GM18951 (cell line): ENCODE data around the gene CXCR5.

Experiments used
- POLR2A ChIP-seq: IDR thresholded peaks from 4 replicates; pipeline ENCODE4 v1.6.1; 2011; ENCODE audit warnings: mild to moderate bottlenecking; ENCODE audit not compliant: insufficient read length, insufficient read depth; ENCODE audit errors: extremely low read depth
- in situ Hi-C: fragments of 300-500 bp; cut with MboI; formaldehyde crosslinking; loops from one replicate; pipeline ENCODE4 v1.12.0; 2022; ENCODE audit warnings: low sequenced_read_pairs, mixed read lengths, inconsistent platforms; ENCODE audit not compliant: unreplicated experiment

CXCR5 gene

DNA sequence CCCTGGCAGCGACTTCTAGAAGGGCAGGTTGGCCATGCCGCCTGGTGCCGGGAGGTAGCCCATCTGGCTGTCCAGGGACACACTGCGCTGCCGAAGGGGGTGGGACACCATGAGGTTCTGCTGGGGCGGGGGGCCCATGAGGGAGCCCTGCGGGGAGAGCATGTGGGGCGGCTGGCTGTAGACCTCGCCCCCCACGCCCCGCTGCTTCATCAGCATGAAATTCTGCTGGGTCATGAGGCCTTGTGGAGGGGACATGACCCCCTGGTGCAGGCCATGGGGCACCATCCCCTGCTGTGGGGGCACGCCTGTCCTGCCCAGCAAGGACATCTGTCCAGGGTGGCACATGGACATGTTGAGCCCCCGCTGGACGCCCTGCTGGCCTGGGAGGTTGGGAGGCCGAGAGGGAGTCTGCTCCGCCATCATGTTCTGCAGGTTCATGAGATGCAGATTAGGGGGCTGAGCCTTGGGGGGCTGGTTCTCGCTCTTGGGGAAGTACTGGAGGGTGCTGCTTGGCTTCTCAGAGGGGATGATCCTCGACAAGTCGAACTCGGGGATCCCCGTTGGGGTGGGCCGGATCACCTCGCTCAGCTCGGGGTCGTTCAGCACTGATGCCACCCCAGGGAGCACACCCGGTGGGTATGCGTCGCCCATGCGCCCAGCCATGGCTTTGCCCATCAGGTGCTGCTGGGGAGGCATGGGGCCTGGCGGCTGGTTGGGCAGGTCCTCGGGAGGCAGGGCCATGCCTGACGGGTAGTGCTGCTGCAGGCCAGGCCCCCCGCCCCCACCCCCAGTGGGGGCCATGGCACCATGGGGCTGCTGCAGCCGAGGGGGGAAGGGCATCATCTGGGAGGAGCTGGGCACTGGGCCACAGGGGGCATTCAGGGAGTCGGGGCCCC, 15.0 kb downstream of the CXCR5 start:
- no peak for TF ChIP-seq POLR2A
- in situ Hi-C loops = no loop called here

DNA sequence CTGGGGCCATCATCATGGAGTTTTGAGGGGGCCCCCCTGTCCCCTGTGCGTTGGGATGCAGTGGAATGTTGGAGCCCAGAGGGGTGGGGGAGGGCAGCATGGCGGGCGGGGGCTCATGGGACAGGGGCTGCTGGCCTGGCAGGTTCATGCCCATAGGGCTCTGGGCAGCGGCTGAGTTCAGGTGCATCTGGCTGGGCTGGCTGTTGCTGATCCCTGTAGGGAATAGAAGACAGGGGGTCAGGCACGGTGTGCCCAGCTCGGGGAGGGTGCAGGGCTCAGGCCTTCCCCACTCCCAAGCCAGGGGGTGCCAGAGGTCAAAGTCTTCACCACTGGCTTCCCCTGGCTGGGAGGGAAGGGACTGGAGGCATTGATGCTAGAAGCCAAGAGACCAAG, 15.6 kb downstream of the CXCR5 start:
- in situ Hi-C loops = no loop called here
- no peak for TF ChIP-seq POLR2A

GRCh38 chr11:118899706-118900360, 16.1 kb downstream of the CXCR5 start:
- in situ Hi-C loops = loop anchor here (10.0 kb wide), 1 partner anchor 55 kb away; the partner anchor contains the start of gene UPK2
- no peak for TF ChIP-seq POLR2A

GRCh38 chr11:118900535-118901384, 17.1 kb downstream of the CXCR5 start:
- in situ Hi-C loops = loop anchor here (10.0 kb wide), 1 partner anchor 54 kb away; the partner anchor contains the start of gene UPK2
- TF ChIP-seq POLR2A = no peak

DNA sequence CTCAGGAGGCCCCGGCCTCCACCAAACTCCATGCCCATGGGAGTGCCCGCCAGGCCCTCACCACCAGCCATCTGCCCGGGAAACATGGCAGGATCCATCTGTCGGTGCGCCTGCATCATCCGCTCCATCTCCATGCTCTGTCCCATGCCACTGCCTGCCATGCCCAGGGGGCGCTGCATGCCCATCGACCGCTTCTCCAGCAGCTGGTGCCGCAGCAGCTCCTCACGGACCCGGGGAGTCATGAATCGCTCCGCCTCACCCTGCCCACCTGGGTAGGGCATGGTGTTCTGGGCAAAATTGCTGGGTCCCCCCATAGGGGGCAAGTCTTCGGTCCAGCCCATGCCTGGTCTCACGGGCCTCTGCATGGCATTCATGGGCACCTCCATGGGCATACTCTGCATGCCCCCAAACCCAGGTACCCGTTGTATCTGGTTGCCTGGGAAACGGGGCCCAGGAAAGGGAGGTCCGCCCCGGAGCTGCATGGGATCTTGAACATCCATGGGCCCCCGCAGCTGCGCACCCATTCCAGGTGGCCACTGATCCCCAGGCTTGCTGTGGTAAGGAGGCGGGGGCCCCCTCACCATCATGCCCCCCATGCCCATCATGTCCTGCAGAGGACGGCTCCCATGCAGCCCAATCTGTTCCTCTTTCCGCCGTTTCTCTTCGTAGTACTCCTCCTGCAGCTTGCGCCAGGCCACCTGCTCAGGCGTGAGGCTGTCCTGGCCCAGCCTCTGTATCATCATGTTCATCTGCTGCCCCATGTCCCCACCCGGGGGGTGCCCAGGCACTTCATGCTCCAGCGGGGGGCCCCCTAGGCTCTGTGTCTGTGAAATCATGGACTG, 18.0 kb downstream of the CXCR5 start:
- TF ChIP-seq POLR2A = no peak
- in situ Hi-C loops = loop anchor here (10.0 kb wide), 1 partner anchor 53 kb away; the partner anchor contains the start of gene UPK2

- in situ Hi-C loops = loop anchor here (10.0 kb wide), 1 partner anchor 52 kb away; the partner anchor contains the start of gene UPK2
- no peak for TF ChIP-seq POLR2A
These were observed 18.9 kb downstream of the CXCR5 start for GRCh38 chr11:118902336-118903203.

DNA sequence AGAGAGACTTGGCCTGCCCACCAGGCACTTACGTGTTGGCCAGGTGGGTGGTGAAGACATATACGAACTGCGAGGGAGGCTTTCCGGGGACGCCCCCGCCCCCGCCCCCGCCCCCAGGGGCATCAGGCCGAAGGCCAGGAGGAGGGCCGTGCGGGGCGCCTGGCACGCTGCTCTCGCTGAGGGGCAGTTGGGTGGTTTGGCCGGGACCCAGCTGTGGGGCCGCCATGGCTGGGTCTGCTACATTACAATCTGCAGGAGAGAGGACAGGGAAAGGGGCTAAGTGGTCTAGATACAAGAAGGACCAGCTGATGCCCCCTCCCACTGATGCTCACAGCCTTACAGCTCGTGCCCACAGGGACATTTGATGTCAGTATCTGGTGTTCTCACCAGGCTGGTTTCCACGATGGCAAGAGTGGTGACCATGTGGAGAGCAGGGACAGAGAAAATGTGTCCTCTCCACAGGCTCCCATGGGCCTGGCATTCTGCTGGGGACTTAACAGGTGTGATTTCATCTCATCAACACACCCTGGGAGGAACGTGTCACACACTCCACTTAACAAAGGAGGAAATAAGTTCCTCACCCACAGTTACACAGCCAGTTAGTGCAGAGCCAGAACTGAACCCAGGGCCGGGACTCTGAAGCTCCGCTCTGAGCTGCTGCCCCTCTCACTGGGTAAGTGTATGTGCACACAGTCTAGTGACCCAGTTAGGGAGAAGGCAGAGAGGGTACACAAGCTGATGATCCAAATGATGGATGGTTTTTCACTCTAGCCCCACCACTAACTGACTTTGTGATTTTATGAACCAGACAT, 19.7 kb downstream of the CXCR5 start:
- in situ Hi-C loops = loop anchor here (10.0 kb wide), 1 partner anchor 51 kb away; the partner anchor contains the start of gene UPK2
- TF ChIP-seq POLR2A = no peak

DNA sequence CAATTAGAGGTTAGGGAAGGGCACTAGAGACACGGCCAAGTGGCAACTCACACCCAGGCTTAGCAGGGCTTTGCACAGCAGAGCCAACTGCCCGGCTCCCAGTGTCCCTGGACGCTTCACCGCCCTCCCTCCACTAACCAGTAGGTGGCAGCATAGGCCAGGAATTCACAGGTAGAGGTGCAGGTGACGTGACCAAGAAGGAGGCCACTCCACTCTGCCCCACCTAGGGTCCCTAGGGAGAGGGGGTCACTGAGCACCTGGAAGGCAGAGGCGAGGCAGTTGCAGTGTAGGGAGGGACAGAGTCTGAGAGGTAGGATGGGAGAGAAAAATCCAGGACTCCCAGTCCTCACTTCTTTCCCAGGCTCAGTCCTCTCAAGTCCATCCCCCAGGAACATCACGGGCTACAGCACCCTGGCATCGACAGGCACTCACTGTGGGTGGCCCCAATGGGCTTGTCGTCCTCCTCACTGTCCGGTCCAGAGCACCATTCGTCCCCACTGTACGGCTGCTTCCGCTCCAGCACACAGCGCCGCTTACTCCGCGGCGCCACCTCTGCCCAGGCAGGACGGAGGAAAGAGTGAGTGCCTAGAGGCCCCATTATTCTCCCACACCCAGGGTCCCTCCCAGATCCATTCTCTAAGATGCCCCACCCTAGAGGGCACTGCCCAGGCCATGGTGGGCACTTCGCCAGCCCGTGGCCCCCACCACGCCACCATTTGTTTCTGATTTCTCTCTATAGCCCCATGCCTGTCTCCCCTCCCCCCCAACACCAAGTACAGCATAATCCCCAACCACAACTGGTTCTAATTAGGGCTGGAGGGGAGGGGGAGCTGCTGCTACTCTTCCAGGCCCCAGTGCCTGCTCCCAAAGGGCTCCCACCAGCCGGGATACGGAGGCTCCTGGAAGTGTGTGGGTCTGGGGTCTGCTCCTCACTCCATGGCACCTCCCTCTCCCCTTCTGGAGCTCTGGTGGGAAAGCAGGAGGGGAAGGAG, 23.7 kb downstream of the CXCR5 start:
- no peak for TF ChIP-seq POLR2A
- in situ Hi-C loops = loop anchor here (10.0 kb wide), 1 partner anchor 47 kb away; the partner anchor contains the start of gene UPK2

GRCh38 chr11:118908264-118908663, 24.6 kb downstream of the CXCR5 start:
- TF ChIP-seq POLR2A = no peak
- in situ Hi-C loops = loop anchor here (10.0 kb wide), 1 partner anchor 47 kb away; the partner anchor contains the start of gene UPK2
